Activated CD4-positive, alpha-beta T cell treated with anti-CD3 and anti-CD28 coated beads, Interleukin-10, Interleukin-2, amounts not matched to agents 100 ng/mL and 50 ng/mL, durations not matched to agents 16 hours and 8 hours (primary cell): Measurements from ENCODE around the gene CXCL9.
"Not testable (repeated sequence)": the region's sequence is repeated elsewhere in the genome, so short reads cannot be mapped to it uniquely, and the experiment has no call there.

Experiments used
- DNase-seq: peaks from one replicate; pipeline ENCODE4 v3.0.0-alpha.2; 2020

The CXCL9 gene

DNA sequence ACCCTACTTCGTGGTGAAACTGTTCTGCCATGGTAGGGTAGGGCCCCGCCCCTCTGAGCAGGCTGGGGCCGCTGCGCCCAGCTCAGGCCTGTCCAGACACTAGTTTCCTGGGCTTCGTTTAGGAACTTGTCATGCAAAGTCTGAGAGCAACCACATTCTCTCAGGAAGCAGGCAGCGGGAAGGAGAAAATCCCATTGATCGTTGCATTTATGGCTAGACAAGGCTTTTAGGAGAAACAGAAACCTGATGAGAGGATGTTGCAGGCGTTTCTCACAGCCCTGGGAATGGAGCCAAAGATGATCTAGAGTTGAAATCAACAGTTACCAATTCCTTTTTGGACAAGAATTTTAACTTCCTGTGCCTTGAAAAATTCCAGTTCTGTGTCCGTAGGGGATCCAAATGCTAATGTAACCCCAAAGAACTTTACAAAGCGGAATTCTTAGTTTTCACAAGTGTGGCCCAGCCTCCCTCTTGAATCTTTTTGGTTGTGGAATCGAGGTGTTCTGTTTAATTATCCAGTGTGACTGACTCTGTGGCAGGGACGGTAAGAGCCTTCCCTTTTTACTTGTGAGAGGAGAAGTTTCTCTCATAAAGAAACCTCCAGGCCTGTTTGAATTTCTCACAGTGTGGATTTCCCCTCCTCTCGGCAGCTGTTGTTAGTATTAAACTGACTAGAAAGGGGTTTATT is 4.5 kb upstream of the CXCL9 start:
- peak; percentile 47 for DNase-seq

DNA sequence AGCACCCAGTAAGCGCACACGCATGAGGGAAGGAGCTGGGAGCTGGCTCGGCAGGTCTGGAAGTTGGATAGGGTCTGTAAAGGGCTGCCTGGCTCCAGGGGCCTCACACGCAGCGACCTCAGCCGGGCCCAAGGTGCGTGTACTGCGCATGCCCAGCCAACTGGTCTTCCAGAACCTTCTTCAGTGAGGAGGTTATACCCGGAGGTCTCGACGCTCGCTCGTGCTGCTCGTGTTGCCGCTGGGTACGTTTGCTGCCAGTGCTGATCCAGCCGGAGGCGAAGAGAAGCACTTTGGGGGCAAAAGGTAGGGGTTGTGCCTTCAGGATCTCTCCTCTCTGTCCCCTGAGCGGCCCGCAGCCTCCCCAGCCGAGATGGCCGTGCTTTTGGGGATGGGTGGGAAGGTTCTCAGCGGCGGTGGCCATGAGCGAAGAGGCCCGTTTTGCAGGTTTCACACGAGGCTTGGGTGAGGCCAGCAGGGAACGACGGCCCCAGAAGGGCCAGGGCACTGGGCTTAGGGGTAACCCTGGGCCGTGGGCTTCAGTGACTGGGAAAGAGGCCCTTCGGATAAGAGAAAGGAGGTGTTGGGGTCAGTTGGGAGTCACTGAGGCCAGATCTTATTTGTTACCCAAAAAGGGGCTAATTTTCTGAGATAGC is 3.8 kb upstream of the CXCL9 start:
- no peak for DNase-seq

DNA sequence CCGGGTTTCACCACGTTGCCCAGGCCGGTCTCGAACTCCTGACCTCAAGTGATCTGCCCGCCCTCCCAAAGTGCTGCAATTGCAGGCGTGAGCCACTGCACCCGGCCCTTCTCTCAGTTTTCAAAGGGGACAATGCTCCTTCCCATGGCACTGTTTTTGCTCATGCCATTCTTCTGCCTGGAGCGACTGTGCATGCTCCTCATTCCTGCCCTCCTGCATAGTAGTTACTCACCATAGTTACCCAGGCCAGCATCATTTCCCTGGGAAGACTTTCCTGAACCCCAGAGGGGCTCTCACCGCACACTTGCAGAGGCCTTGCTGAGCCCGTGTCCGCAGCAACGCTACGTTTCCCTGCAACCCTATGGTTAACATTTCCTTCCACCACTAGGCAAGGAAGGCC is 3.3 kb upstream of the CXCL9 start:
- DNase-seq: no peak

DNA sequence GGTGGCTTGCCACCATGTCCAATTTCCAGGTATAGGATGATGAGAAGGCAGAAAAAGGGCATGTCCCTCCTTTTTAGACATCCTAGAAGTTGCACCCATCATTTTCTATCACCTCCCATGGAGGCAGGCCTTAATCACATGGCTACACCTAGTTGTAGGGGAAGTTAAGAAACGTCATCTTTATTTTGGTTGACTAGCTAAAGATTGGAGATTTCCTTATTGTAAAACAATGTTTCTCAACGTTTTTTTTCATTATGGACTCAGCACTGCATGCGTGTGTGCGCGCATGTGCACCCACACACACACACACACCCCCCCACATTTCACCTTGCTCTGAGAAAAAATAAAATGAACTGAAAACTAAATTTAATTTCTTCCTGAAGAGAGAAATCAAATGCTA is 2.0 kb upstream of the CXCL9 start:
- no peak for DNase-seq

DNA sequence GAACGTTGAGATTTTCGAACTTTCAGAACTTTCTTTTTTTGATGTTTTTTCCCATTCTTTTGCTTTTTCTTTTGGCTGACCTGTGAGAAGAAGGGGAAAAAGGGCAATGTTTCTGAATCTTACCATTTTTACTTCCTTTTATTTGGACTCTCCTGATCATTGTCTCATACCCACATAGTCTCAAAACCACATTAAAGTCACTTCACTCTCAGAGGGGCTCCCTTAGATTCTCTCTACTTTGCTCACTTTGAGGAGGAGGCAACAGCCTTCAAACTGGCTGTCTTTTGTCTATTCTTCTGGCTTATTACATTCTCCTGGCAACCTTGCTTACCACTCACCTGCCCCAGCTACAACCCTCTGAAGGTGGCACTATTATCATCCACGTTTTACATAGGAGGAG is 3.7 kb downstream of the CXCL9 start:
- DNase-seq: no peak

DNA sequence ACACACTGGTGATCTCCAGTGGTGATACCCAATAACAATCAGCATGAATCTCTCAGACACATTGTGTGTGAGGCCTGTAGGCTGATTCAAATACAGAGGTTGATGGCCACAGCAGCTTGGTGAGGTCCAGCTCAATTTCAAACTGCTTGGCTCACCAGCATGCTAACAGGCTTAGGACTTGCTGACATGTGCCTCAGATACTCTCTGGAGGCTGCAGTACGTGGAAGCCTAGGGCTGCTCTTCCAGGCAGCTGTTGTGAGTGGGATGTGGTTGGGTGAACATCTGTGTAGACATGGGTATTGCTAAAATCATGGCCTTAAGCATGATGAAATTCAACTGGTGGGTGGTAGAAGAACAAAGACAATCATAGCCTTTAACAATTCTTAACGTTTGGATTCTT is 4.3 kb downstream of the CXCL9 start:
- no peak for DNase-seq

DNA sequence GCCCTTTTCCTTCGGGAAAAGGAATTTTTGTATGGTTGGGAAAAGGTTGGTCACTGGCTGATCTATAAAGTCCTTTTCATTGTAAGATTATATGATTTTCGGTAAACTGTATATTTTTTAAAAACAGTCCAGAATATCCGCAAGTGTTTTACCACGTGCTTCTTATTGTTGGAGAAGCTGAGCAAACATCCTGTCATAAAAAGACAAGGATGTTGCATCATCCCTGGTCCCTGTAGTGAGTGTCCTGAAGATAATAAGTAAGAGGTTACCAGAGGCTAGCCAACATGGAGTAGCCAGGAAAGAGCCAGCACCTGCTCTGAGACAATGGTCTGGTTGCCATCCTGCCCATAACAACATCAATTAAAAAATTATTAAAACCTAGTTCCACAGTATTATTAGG is 5.1 kb downstream of the CXCL9 start:
- no peak for DNase-seq

DNA sequence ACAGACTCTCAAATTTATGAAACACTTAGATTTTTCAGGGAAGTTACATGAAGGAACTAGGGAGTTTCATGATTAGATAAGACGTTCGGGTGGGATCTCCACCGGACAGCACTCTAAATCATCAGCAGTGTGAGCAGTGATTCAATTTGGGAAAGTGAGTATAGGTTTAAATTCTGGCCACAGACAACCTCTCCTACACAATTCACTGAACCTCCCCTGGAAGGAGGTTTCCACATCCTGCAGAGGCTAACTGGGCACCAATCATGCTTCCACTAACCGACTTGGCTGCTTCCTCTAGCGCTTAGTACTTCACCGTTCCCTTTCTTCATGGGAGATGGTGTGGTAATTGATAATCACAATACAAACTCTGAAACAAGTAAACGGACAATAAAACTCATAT is 5.6 kb downstream of the CXCL9 start:
- DNase-seq: no peak

DNA sequence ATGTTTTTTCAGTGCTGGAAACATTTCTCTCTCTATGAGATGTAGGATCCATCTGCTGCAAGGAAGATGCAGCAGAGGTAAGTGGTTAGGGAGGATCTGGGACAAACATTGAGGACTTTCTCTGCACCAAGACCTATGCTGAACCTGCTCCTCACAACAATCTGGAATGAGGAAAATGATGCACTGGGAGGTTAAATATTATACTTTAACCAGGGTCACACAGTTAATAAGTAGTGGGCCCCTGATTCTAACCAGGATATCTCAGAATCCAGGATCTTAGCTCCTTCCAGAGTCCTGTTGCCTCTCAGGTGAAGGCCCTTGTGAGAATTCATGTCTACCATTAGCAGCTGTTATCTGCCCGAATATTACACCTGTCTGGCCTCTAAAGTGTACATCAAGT is 7.0 kb downstream of the CXCL9 start:
- no peak for DNase-seq

DNA sequence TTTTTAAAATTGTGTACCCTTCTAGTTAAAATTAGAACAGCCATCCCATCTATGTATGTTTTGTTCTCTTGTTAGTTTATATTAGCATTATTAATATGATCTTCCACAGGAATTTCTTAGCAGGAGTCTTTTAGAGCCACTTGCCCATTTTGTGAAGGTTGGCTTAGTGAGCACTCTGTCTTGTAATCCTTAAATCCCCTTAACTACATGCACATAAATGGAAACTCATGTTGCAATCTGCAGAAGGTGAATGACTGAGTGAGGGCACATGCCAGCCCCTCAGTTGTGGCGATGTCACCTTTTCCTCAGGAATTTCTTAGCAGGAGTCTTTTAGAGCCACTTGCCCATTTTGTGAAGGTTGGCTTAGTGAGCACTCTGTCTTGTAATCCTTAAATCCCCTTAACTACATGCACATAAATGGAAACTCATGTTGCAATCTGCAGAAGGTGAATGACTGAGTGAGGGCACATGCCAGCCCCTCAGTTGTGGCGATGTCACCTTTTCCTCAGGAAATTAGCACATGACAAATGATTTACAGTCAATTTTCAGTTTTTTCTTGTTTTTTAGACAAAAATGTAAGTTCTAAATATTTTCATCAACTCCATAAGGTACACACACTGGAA is 8.7 kb downstream of the CXCL9 start:
- DNase-seq: not testable (repeated sequence)

DNA sequence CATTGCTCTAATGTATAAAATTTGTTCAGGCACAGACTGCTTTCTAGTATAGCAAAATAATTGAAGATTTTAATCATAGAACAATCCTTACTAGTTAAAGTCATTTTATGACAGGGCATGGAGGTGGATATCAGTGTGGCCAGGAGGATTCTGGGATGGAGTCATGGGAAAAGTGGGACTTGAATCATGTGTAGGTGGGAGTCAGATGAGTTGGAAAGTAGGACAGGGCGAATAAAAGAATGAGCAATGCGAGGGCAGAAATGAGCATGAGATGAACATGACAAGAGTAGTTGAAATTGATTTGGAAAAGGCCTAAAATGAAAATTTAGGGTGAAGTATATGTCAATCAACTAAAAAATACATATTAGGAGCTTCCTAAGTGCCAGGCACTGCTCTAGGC is 9.4 kb downstream of the CXCL9 start:
- DNase-seq: no peak

DNA sequence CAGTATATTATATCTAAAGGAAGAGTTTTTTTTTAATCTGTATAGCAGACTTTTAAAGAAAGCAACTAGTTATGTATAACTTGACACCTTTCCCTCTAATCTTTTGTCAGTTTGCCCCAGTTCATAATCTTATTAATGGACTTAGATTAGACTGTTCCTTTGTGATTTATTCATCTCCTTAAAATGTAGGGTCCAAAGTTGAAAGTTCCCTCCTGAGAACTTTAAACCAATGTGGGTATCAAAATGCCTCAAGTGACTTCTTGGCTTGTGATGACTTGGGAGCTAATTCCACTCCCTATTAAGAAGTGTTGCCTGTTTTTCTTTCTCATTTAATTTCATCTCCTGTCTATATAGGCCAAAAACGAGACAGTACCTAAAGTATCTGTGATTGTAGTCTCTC is 10.2 kb downstream of the CXCL9 start:
- no peak for DNase-seq

DNA sequence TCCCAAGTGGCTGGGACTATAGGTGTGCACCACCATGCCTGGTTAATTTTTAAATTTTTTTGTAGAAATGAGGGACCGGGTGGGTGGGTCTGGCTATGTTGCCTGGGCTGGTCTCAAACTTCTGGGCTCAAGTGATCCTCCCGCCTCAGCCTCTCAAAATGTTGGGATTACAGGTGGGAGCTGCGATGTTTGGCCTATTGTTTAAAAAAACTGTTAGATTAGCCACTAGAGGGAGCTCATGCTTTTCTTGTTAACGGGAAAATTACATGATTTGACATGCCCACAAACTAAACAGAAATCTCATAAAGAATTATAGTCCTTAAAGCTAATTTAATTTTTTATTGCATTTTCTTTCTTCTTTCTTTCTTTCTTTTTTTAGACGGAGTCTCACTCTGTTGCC is 11.6 kb downstream of the CXCL9 start:
- peak; percentile 73 for DNase-seq

DNA sequence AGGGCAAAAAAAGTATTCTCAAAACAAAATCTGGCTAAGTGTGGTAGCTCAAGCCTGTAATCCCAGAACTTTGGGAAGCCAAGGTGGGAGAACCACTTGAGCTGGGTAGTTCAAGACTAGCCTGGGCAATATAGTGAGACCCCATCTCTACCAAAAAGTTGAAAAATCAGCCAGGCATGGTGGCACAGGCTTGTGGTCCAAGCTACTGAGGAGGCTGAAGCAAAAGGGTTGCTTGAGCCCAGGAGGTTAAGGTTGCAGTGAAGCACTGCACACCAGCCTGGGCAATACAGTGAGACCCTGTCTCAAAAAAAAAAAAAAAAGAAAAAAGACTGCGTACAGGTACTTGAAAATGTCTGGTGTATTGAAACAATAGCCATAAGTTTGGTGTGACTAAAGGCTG is 14.8 kb downstream of the CXCL9 start:
- no peak for DNase-seq

DNA sequence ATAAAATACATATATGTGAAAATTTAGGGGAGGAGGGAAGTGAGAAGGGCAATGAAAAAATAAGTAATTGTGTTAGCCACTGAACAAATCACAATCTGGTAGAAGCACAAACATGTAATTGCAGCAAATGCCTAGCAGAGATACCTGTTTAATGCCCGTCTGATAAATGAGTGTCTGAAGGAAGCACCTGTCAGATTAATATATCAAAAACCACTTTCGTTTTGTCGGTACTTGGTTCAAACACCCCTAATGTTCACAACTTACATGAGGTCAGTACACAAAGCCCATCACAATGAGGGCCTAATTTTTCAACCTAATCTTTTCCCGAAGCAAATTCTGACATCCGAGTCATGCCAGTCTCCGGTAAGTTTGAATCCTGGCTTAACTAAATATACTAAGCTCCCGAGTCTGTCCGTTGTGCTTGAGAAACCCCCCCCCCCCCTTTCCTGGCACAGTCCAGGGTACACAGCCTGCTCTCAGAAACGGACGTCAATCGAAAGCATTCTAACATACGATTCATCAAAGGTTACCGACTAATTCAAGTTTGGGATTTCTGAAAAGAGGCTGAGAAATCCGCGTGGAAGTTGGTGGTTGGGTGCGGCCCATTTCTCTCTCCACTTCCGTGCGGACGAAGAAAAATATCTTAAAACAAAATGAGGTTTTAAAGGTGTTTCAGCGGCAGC is 17.3 kb downstream of the CXCL9 start:
- DNase-seq: no peak

DNA sequence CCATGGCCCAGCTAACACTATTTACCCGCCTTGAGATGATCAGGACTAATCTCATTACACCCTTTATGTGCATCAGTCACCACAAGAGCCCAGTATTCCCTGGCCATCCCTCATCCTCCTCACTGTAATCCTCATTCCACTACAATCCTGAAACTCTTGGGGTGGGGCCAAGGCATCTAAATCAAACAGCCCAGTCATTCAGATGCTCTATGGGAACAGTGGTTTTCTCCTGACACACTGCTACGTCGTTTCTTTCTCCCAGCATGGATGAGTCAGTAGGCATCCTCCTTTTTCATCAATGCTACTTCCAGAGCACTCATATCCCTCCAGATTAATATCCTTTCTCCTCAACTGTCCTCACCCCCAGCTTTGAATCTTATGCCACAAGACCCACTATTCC is 22.2 kb downstream of the CXCL9 start:
- DNase-seq: no peak

DNA sequence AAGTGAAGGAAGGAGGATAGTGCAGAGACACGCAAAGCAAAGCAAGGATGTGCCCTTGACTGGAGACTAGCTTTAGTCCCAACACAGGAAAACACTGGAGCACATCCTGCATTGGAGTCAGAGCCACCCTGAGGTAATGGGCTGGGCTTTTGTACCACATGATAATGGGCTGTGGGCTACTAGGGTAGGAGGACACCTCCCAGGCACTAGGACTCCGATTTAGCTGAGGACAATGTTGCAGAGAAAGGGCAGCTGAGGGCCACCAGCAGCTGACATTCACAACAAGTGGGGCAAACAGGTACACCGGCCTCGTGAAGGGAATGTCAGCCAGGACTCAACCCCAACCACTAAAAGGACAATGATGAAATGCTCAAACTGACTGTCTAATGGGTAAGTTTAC is 26.7 kb downstream of the CXCL9 start:
- DNase-seq: no peak

DNA sequence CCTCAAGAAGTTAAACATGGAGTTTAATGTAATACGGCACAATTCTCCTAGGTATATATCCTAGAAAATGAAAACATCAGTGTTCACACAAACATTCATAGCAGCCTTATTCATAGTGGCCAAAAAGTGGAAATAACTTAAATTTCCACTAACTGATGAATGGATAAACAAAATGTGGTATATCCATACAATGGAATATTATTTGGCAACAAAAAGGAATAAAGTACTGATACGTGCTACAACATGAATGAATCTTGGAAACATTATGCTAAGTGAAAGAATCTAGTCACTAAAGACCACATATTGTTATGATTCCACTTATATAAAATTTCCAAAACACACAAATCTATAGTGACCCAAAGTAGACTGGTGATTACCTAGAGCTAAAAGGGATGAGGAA is 31.1 kb downstream of the CXCL9 start:
- no peak for DNase-seq

DNA sequence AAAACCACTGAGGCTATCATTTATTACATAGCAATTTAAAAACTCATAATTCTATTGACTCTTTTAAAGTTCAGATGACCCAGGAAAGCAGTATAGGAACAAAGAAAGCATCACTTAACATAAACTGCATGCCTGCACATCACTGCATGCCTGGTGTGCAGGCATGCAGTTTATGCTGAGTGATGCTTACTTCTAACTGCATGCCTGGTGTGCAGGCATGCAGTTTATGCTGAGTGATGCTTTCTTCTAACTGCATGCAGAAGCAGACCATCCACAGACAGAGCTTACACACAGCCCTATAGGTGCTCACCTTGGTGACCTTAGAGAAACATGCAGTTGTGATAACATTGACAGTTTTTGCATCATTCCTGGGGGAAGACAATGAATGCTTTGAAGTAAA is 33.5 kb downstream of the CXCL9 start:
- no peak for DNase-seq

DNA sequence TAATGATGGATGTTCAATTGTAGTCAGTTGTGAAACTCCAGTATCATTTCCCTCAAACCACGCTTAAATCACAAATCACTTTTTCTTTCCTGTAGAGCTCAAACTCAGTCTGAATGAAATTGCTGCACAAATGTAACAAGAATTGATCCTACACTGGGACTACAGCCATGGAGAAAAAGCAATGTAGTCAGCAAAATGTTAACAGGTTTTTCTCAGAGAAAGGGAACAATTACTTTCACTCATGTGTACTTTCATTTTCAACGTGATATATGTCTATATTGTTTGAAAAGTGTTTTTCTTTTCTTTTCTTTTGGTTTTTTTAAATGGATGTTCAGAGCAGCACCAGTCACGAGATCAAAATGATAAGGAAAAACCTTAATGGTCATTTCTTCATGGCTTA is 39.2 kb downstream of the CXCL9 start:
- no peak for DNase-seq

DNA sequence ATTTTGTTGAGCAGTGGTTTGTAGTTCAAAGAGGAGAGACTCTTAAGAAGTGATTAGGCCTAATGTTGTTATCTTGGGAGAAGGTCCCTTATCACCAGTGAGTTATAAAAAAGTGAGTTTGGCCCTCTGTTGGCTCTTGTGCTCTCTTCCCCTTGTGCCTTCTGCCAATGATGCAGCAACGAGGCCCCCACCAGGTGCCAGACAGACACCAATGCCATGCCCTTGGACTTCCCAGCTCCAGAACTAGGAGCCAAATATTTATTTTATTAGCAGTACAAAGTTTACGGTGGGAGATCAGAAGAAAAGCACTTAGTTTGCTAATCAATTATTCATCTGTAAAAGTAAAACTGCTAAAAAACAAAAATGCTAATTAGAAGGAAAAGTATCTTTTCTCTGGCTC is 43.8 kb downstream of the CXCL9 start:
- DNase-seq: no peak

DNA sequence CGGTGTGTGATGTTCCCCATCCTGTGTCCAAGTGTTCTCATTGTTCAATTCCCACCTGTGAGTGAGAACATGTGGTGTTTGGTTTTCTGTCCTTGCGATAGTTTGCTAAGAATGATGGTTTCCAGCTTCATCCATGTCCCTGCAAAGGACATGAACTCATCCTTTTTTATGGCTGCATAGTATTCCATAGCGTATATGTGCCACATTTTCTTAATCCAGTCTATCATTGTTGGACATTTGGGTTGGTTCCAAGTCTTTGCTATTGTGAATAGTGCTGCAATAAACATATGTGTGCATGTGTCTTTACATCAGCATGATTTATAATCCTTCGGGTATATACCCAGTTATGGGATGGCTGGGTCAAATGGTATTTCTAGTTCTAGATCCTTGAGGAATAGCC is 45.2 kb downstream of the CXCL9 start:
- DNase-seq: not testable (repeated sequence)

DNA sequence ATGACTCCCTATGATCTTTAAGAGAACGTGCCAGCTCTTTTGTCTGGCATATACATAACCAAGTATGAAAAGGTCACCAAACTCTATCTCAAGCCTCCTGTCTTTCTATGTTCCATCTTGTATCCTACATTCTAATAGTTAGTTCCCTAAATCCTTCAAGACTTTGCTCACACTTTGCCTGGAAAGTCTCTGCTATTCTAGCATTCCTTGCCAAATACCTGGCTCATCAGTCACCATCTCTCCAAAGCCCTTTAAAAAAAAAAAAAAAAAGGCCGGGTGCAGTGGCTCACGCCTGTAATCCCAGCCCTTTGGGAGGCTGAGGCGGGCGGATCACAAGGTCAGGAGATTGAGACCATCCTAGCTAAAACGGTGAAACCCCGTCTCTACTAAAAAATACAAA is 48.8 kb downstream of the CXCL9 start:
- DNase-seq: not testable (repeated sequence)

DNA sequence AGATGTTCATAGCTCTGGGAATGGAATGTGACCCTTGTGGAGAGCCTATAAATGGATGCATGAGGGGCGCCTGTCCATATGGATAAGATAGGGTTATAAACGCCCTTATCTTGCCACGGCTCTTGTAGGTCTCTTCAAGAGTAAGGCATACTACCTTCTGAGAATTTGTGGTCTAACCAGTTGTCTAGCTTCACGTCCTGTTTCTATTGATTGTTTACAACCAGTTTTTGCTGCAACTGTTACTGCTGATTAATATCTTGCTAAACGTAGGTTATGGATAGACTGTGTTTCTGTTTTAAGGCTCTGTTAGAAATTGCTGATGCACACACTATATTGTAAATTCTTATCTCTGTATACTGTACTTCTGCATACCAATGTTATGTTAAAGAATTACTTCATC is 52.5 kb downstream of the CXCL9 start:
- DNase-seq: peak; percentile 22
